Glutamatergic neuron (in vitro differentiated cells): ENCODE measurements around the gene NTSR2. TPM values are rescaled to one million over a fixed set of nuclear protein-coding genes. Genes with fewer than 3 reads are reported as not detected.

Source experiments
- DNase-seq: peaks from one replicate; pipeline ENCODE4 v3.0.0; 2022
- H3K27ac Mint-ChIP-seq: one replicate; pipeline ENCODE4 v1.8.0; 2020; ENCODE audit warnings: mild to moderate bottlenecking, mixed read lengths, inconsistent platforms; ENCODE audit not compliant: unreplicated experiment
- H3K27me3 Mint-ChIP-seq: one replicate; pipeline ENCODE4 v1.8.0; 2020; ENCODE audit warnings: mild to moderate bottlenecking, moderate library complexity, mixed read lengths, inconsistent platforms; ENCODE audit not compliant: unreplicated experiment
- H3K36me3 Mint-ChIP-seq: one replicate; pipeline ENCODE4 v1.8.0; 2020; ENCODE audit warnings: mild to moderate bottlenecking, mixed read lengths, inconsistent platforms; ENCODE audit not compliant: unreplicated experiment
- H3K4me1 Mint-ChIP-seq: one replicate; pipeline ENCODE4 v1.8.0; 2020; ENCODE audit warnings: mild to moderate bottlenecking, low read depth, mixed read lengths, inconsistent platforms; ENCODE audit not compliant: unreplicated experiment
- H3K4me3 Mint-ChIP-seq: one replicate; pipeline ENCODE4 v1.8.0; 2020; ENCODE audit warnings: mild to moderate bottlenecking, mixed read lengths, inconsistent platforms; ENCODE audit not compliant: unreplicated experiment
- H3K9me3 Mint-ChIP-seq: one replicate; pipeline ENCODE4 v1.8.0; 2020; ENCODE audit warnings: mild to moderate bottlenecking, moderate library complexity, mixed read lengths, inconsistent platforms; ENCODE audit not compliant: unreplicated experiment
- total RNA-seq: library from RNA; stranded (reverse); fragmentation: NEBNext Ultra II Directional; extraction: Animal tissue kit (Norgen Biotek cat#: 25700); gene quantifications from one replicate; pipeline ENCODE4 v1.2.1, GENCODE V29; 2021; ENCODE audit not compliant: unreplicated experiment
- TF ChIP-seq, protein P1 (sequence below): fragments of 200-600 bp; sonication (generic); IDR thresholded peaks from one replicate; pipeline ENCODE4 v1.5.0; 2021; ENCODE audit not compliant: partially characterized antibody, unreplicated experiment

The NTSR2 gene
- total RNA-seq, 1 donor from 2014 or later, result not detected

DNA sequence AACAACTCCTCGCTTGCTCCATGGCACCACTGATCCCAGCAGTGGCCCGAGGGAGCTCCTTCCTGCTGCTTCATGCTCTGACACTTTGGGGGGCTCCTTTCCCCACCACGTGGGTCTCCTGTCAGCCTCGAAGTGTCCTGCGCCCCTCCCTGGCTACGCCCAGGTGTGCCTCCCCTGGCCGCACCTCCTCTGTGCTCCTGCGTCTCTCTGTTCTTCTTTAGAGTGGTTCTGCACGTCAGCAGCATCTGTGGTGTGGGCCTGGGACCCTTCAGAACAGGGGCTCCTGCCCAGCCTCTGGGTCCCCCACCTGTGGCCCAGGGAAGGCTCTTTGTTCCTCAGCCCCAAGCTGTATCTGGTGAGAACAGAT lies 26.7 kb upstream of the NTSR2 start:
- TF ChIP-seq, protein P1, sequence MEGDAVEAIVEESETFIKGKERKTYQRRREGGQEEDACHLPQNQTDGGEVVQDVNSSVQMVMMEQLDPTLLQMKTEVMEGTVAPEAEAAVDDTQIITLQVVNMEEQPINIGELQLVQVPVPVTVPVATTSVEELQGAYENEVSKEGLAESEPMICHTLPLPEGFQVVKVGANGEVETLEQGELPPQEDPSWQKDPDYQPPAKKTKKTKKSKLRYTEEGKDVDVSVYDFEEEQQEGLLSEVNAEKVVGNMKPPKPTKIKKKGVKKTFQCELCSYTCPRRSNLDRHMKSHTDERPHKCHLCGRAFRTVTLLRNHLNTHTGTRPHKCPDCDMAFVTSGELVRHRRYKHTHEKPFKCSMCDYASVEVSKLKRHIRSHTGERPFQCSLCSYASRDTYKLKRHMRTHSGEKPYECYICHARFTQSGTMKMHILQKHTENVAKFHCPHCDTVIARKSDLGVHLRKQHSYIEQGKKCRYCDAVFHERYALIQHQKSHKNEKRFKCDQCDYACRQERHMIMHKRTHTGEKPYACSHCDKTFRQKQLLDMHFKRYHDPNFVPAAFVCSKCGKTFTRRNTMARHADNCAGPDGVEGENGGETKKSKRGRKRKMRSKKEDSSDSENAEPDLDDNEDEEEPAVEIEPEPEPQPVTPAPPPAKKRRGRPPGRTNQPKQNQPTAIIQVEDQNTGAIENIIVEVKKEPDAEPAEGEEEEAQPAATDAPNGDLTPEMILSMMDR, result no peak
- DNase-seq, result no peak
- Mint-ChIP-seq H3K4me1 (peaks cover 18% of the 10 kb centered on the region), H3K4me3 (no peak overlapping the region), H3K9me3 (peaks cover 5% of the 10 kb centered on the region), H3K36me3 (no peaks in the 10 kb centered on the region), H3K27me3 (no peaks in the 10 kb centered on the region), H3K27ac (no peak overlapping the region)

DNA sequence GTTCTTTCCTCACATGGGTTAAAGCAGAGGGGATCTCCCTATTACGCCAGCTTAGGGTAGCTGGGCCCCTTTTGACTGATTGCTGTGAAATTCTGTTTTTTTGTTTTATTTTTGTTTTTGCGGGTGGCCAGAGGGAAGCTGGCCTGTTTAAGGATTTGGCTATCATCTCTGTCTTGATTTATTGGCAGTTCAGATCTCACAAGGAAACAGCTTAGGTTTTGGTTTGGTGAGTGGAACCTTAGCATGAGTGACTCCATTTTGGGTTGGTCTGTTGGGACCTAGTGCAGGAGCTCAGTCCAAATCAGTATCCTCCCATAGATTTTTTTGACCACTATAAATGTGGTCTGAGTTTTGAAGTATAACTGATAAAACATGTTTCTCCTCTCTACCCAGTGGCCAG lies 25.6 kb upstream of the NTSR2 start:
- H3K4me1 Mint-ChIP-seq, result peaks cover 18% of the 10 kb centered on the region
- H3K4me3 Mint-ChIP-seq, result no peak overlapping the region
- TF ChIP-seq, protein P1, result no peak
- DNase-seq, result no peak
- H3K27ac Mint-ChIP-seq, result no peak overlapping the region
- H3K9me3 Mint-ChIP-seq, result peaks cover 5% of the 10 kb centered on the region
- H3K27me3 Mint-ChIP-seq, result no peaks in the 10 kb centered on the region
- no peaks in the 10 kb centered on the region for H3K36me3 Mint-ChIP-seq

- DNase-seq, result peak; percentile 60
- TF ChIP-seq, protein P1, result peak; percentile 79
- Mint-ChIP-seq H3K4me1 (peaks cover 20% of the 10 kb centered on the region), H3K27me3 (no peaks in the 10 kb centered on the region), H3K27ac (no peak overlapping the region), H3K9me3 (peaks cover 2% of the 10 kb centered on the region), H3K4me3 (no peak overlapping the region), H3K36me3 (no peaks in the 10 kb centered on the region)
Observed at GRCh38 chr2:11692966-11693521, 23.0 kb upstream of the NTSR2 start.

- Mint-ChIP-seq H3K27me3 (no peaks in the 10 kb centered on the region), H3K4me3 (no peak overlapping the region), H3K9me3 (peaks cover 2% of the 10 kb centered on the region), H3K36me3 (no peaks in the 10 kb centered on the region), H3K27ac (no peak overlapping the region), H3K4me1 (peaks cover 7% of the 10 kb centered on the region)
- TF ChIP-seq, protein P1, result no peak
- DNase-seq, result no peak
Observed at GRCh38 chr2:11691076-11691660, 21.2 kb upstream of the NTSR2 start.

- peak; percentile 91 for DNase-seq
- H3K36me3 Mint-ChIP-seq, result no peaks in the 10 kb centered on the region
- peak overlapping the region; percentile 40 for H3K4me3 Mint-ChIP-seq
- peaks cover 7% of the 10 kb centered on the region for H3K4me1 Mint-ChIP-seq
- no peak overlapping the region for H3K27ac Mint-ChIP-seq
- H3K9me3 Mint-ChIP-seq, result peaks cover 1% of the 10 kb centered on the region
- TF ChIP-seq, protein P1, result peak; percentile 91
- no peaks in the 10 kb centered on the region for H3K27me3 Mint-ChIP-seq
Observed at GRCh38 chr2:11688222-11689069, 18.5 kb upstream of the NTSR2 start.
